HepG2 (cell line): ENCODE measurements around the gene INAFM1. TPM values are rescaled to one million over a fixed set of nuclear protein-coding genes. Genes with fewer than 3 reads are reported as not detected.

Experiments
- ATF2 ChIP-seq: sonication (generic); formaldehyde crosslinking; IDR thresholded peaks from 2 replicates; pipeline ENCODE4 v1.4.0; 2020; ENCODE audit warnings: missing genetic modification reagents
- ATF6 ChIP-seq: sonication (generic); formaldehyde crosslinking; conservative IDR thresholded peaks from 2 replicates; pipeline ENCODE4 v1.4.0; 2020; ENCODE audit warnings: missing genetic modification reagents
- EED ChIP-seq: sonication (generic); formaldehyde crosslinking; IDR thresholded peaks from 2 replicates; pipeline ENCODE4 v1.5.0; 2020; ENCODE audit warnings: mild to moderate bottlenecking, missing genetic modification reagents
- GATA4 ChIP-seq: sonication (generic); IDR thresholded peaks from 2 replicates; pipeline ENCODE4 v1.6.1; 2016; ENCODE audit warnings: antibody characterized with exemption, low read depth, borderline replicate concordance
- HNRNPLL ChIP-seq: fragments of 200-400 bp; formaldehyde crosslinking; IDR thresholded peaks from 2 replicates; pipeline ENCODE4 v1.6.1; 2017; ENCODE audit warnings: mild to moderate bottlenecking, low read depth, low read length; ENCODE audit not compliant: poor library complexity, severe bottlenecking
- MAF1 ChIP-seq: sonication (generic); formaldehyde crosslinking; IDR thresholded peaks from 2 replicates; pipeline ENCODE4 v1.5.0; 2020; ENCODE audit warnings: missing genetic modification reagents, borderline replicate concordance
- RELA ChIP-seq: sonication (generic); formaldehyde crosslinking; IDR thresholded peaks from 2 replicates; pipeline ENCODE4 v1.4.0; 2020; ENCODE audit warnings: missing genetic modification reagents
- ZFX ChIP-seq: sonication (generic); formaldehyde crosslinking; IDR thresholded peaks from 2 replicates; pipeline ENCODE4 v1.4.0; 2020; ENCODE audit warnings: mild to moderate bottlenecking, low read depth, missing genetic modification reagents, moderate library complexity
- ZNF367 ChIP-seq: sonication (generic); formaldehyde crosslinking; IDR thresholded peaks from 2 replicates; pipeline ENCODE4 v1.4.0; 2020; ENCODE audit warnings: missing genetic modification reagents, borderline replicate concordance
- ZNF644 ChIP-seq: IDR thresholded peaks from 2 replicates; pipeline ENCODE4 v1.6.1; 2016; ENCODE audit warnings: low read depth
- ZNF672 ChIP-seq: sonication (generic); formaldehyde crosslinking; IDR thresholded peaks from 2 replicates; pipeline ENCODE4 v1.8.1; 2022; ENCODE audit warnings: missing genetic modification reagents
- ZNF790 ChIP-seq: sonication (generic); formaldehyde crosslinking; IDR thresholded peaks from 2 replicates; pipeline ENCODE4 v1.8.0; 2022; ENCODE audit warnings: missing genetic modification reagents, mild to moderate bottlenecking, borderline replicate concordance
- polyA plus RNA-seq, 8 experiments: library from polyadenylated mRNA; depleted of rRNA in 3 of 8; stranded (reverse) in 7 of 8; unstranded in 1 of 8; fragments of >200 nt; fragmentation: Illumina TruSeq in 4 of 8; extraction: Trizol in 4 of 8; gene quantifications; 2 replicates each; pipeline versions ENCODE4 v1.2.1 to v1.2.3, GENCODE V29; 2011 to 2016; ENCODE audit warnings: low read depth in 4 of 8, missing spikeins in 1 of 8, mixed read lengths in 1 of 8; ENCODE audit not compliant: insufficient read depth in 1 of 8
- total RNA-seq, 5 experiments: library from RNA; depleted of rRNA; stranded (reverse); fragments of >200 nt; fragmentation: Illumina TruSeq; extraction: Trizol; gene quantifications; 2 replicates each; pipeline ENCODE4 v1.2.3, GENCODE V29; 2016; ENCODE audit warnings: low read depth in 1 of 5
- TF ChIP-seq, protein P1 (sequence below): sonication (generic); formaldehyde crosslinking; IDR thresholded peaks from 2 replicates; pipeline ENCODE4 v1.5.1; 2020; ENCODE audit warnings: mild to moderate bottlenecking, missing genetic modification reagents, moderate library complexity
- TF ChIP-seq, protein P2 (sequence below): sonication (generic); formaldehyde crosslinking; IDR thresholded peaks from 2 replicates; pipeline ENCODE4 v1.4.0; 2020; ENCODE audit warnings: missing genetic modification reagents
- TF ChIP-seq, protein P3 (sequence below): sonication (generic); formaldehyde crosslinking; IDR thresholded peaks from 2 replicates; pipeline ENCODE4 v1.4.0; 2020; ENCODE audit warnings: missing genetic modification reagents

The INAFM1 gene
- total and polyA plus RNA-seq, 2 of the 13 experiments (the other 11 are each of a cell fraction or from before 2014, with no cell fraction given), result 0.88 to 1.9 TPM

GRCh38 chr19:47231215-47232054 is 43.2 kb upstream of the INAFM1 start (continued):
- TF ChIP-seq, protein P1, sequence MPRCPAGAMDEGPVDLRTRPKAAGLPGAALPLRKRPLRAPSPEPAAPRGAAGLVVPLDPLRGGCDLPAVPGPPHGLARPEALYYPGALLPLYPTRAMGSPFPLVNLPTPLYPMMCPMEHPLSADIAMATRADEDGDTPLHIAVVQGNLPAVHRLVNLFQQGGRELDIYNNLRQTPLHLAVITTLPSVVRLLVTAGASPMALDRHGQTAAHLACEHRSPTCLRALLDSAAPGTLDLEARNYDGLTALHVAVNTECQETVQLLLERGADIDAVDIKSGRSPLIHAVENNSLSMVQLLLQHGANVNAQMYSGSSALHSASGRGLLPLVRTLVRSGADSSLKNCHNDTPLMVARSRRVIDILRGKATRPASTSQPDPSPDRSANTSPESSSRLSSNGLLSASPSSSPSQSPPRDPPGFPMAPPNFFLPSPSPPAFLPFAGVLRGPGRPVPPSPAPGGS (CRISPR knock-in tag), result peak; percentile 94
- no peak for TF ChIP-seq ZNF790 (CRISPR knock-in tag)
- TF ChIP-seq MAF1, result peak; percentile 78; the same call in 1 of the 2 replicates
- TF ChIP-seq GATA4, result 0 out of 2 replicates have a peak, but pooled peaks have one; percentile 20
- 0 out of 2 replicates have a peak, but pooled peaks have one; percentile 31 for TF ChIP-seq ATF2 (CRISPR knock-in tag)
- TF ChIP-seq, protein P2, sequence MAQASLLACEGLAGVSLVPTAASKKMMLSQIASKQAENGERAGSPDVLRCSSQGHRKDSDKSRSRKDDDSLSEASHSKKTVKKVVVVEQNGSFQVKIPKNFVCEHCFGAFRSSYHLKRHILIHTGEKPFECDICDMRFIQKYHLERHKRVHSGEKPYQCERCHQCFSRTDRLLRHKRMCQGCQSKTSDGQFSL (CRISPR knock-in tag), result peak; percentile 97
- 0 out of 2 replicates have a peak, but pooled peaks have one; percentile 49 for TF ChIP-seq ZNF367 (CRISPR knock-in tag)
- TF ChIP-seq ZNF644 (CRISPR knock-in tag), result 0 out of 2 replicates have a peak, but pooled peaks have one; percentile 27
- TF ChIP-seq, protein P3, sequence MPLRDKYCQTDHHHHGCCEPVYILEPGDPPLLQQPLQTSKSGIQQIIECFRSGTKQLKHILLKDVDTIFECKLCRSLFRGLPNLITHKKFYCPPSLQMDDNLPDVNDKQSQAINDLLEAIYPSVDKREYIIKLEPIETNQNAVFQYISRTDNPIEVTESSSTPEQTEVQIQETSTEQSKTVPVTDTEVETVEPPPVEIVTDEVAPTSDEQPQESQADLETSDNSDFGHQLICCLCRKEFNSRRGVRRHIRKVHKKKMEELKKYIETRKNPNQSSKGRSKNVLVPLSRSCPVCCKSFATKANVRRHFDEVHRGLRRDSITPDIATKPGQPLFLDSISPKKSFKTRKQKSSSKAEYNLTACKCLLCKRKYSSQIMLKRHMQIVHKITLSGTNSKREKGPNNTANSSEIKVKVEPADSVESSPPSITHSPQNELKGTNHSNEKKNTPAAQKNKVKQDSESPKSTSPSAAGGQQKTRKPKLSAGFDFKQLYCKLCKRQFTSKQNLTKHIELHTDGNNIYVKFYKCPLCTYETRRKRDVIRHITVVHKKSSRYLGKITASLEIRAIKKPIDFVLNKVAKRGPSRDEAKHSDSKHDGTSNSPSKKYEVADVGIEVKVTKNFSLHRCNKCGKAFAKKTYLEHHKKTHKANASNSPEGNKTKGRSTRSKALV (CRISPR knock-in tag), result no peak
- peak; percentile 92 for TF ChIP-seq ZFX (CRISPR knock-in tag)
- TF ChIP-seq ZNF672, result peak; percentile 87; the same call in 1 of the 2 replicates
- no peak for TF ChIP-seq ATF6 (CRISPR knock-in tag)
- peak; percentile 81; the same call in 1 of the 2 replicates for TF ChIP-seq EED (CRISPR knock-in tag)
- TF ChIP-seq HNRNPLL, result peak; percentile 27
- peak; percentile 95 for TF ChIP-seq RELA (CRISPR knock-in tag)
